Measurements from ENCODE around the gene RHOC.
A peak's percentile ranks its signal among the peaks of the same experiment; 100 is the strongest.

The RHOC gene

GRCh38 chr1:112676543-112676942 lies 30.4 kb downstream of the RHOC start:
- DNase-seq: peak; percentile 2

- no peak for DNase-seq
These were observed 31.1 kb downstream of the RHOC start for GRCh38 chr1:112675728-112676381.

- no peak for DNase-seq
These were observed 31.8 kb downstream of the RHOC start for GRCh38 chr1:112674986-112675727.

GRCh38 chr1:112674440-112674985 lies 32.4 kb downstream of the RHOC start, which contains the start of gene MOV10:
MOV10 (plus strand) TSS chr1:112674659; CDS start chr1:112674913, 254 bp downstream.
- DNase-seq: peak; percentile 39

- DNase-seq: peak; percentile 25
These were observed 33.1 kb downstream of the RHOC start for GRCh38 chr1:112673592-112674439.

- no peak for DNase-seq
These were observed 34.1 kb downstream of the RHOC start for GRCh38 chr1:112672842-112673241.

GRCh38 chr1:112672009-112672408 lies 34.9 kb downstream of the RHOC start:
- DNase-seq: no peak

- no peak for DNase-seq
These were observed 40.0 kb downstream of the RHOC start for GRCh38 chr1:112666946-112667345.

- no peak for DNase-seq
These were observed 41.1 kb downstream of the RHOC start for GRCh38 chr1:112665857-112666256.

GRCh38 chr1:112651205-112651604 lies 55.7 kb downstream of the RHOC start:
- no peak for DNase-seq

Measured in MV-4-11 (cell line).